ENCODE data around the gene SPATA20.

DNA sequence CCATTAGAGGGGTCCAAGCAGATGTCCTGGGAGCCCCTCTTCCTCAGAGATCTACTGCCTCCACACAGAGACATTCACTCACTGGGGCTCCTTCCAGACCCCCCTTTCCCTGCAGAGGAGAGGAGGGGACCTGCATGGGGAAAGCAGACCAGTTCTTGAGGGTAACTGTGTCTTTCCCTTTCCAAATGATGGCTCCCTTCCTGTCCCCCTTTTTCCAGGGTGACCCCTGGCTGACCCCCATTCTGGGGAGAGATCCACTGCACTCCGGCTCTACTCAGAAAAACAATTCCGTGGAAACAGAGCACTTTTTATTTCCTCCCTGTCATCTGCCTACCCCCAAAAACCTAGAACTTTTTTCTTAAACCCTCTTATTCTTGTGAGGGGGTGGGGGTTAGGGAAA, 19.9 kb downstream of the SPATA20 start:
- TF ChIP-seq, protein P1, sequence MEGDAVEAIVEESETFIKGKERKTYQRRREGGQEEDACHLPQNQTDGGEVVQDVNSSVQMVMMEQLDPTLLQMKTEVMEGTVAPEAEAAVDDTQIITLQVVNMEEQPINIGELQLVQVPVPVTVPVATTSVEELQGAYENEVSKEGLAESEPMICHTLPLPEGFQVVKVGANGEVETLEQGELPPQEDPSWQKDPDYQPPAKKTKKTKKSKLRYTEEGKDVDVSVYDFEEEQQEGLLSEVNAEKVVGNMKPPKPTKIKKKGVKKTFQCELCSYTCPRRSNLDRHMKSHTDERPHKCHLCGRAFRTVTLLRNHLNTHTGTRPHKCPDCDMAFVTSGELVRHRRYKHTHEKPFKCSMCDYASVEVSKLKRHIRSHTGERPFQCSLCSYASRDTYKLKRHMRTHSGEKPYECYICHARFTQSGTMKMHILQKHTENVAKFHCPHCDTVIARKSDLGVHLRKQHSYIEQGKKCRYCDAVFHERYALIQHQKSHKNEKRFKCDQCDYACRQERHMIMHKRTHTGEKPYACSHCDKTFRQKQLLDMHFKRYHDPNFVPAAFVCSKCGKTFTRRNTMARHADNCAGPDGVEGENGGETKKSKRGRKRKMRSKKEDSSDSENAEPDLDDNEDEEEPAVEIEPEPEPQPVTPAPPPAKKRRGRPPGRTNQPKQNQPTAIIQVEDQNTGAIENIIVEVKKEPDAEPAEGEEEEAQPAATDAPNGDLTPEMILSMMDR (IDR thresholded peaks at IDR 0.05): no peak
- TF ChIP-seq POLR2A (IDR thresholded peaks at IDR 0.05): no peak
